Measurements from ENCODE around the gene ASPA.

- TF ChIP-seq EZH2 (IDR thresholded peaks at IDR 0.05; ENCODE audit: insufficient read depth, poor library complexity, severe bottlenecking) (no peak), EZH2phosphoT487 (IDR thresholded peaks at IDR 0.05; ENCODE audit: insufficient read depth, low read depth) (no peak)
Observed at GRCh38 chr17:3524024-3524423, 48.2 kb downstream of the ASPA start.
